Colon (tissue), 2 donors: ENCODE data around the gene ZBTB20.

Source experiments
- FAIRE-seq: peaks from 2 replicates; lab custom pipeline; 2012; peaks lifted over from hg19 to GRCh38; lab: Jason Lieb, UNC
- donor health status: control.
- donor health status: control.

ZBTB20 gene

GRCh38 chr3:114440700-114441099 is 706.4 kb downstream of the ZBTB20 start:
- no peak for FAIRE-seq

- no peak for FAIRE-seq
These were observed 707.8 kb downstream of the ZBTB20 start for GRCh38 chr3:114439284-114439683.

- no peak for FAIRE-seq
These were observed 709.2 kb downstream of the ZBTB20 start for GRCh38 chr3:114437897-114438296.

- FAIRE-seq, result no peak
These were observed 710.9 kb downstream of the ZBTB20 start for GRCh38 chr3:114436182-114436581.

- FAIRE-seq, result no peak
These were observed 711.5 kb downstream of the ZBTB20 start for GRCh38 chr3:114435386-114436115.

GRCh38 chr3:114432310-114432709 is 714.8 kb downstream of the ZBTB20 start:
- FAIRE-seq, result no peak

- FAIRE-seq, result no peak
These were observed 719.0 kb downstream of the ZBTB20 start for GRCh38 chr3:114428044-114428595.

- FAIRE-seq, result no peak
These were observed 719.6 kb downstream of the ZBTB20 start for GRCh38 chr3:114427285-114428043.

GRCh38 chr3:114424337-114424736 is 722.8 kb downstream of the ZBTB20 start:
- FAIRE-seq, result no peak

- FAIRE-seq, result no peak
These were observed 725.9 kb downstream of the ZBTB20 start for GRCh38 chr3:114421204-114421603.

GRCh38 chr3:114420072-114420471 is 727.0 kb downstream of the ZBTB20 start:
- no peak for FAIRE-seq

- FAIRE-seq, result peak; percentile 91
These were observed 728.2 kb downstream of the ZBTB20 start for GRCh38 chr3:114418724-114419543.

- no peak for FAIRE-seq
These were observed 729.0 kb downstream of the ZBTB20 start for GRCh38 chr3:114418107-114418506.

- no peak for FAIRE-seq
These were observed 729.4 kb downstream of the ZBTB20 start for GRCh38 chr3:114417675-114418074.

- no peak for FAIRE-seq
These were observed 729.8 kb downstream of the ZBTB20 start for GRCh38 chr3:114417265-114417664.

GRCh38 chr3:114411811-114412803 is 735.0 kb downstream of the ZBTB20 start:
- no peak for FAIRE-seq

- no peak for FAIRE-seq
These were observed 735.9 kb downstream of the ZBTB20 start for GRCh38 chr3:114411190-114411668.

GRCh38 chr3:114408736-114409670 is 738.1 kb downstream of the ZBTB20 start:
- FAIRE-seq, result no peak

- no peak for FAIRE-seq
These were observed 740.2 kb downstream of the ZBTB20 start for GRCh38 chr3:114406922-114407321.

- no peak for FAIRE-seq
These were observed 740.8 kb downstream of the ZBTB20 start for GRCh38 chr3:114406286-114406685.
